H9 (cell line): Measurements from ENCODE around the gene ANKHD1. TPM values are rescaled to one million over a fixed set of nuclear protein-coding genes. Genes with fewer than 3 reads are reported as not detected.

ENCODE experiments used
- DNase-seq: peaks from one replicate; pipeline ENCODE4 v3.0.0-alpha.2; 2017
- H2AFZ ChIP-seq: one replicate; pipeline ENCODE4 v1.6.1; 2013; ENCODE audit warnings: mild to moderate bottlenecking, low read length, control low read depth, moderate library complexity
- H2AK5ac ChIP-seq: 2 replicates; pipeline ENCODE4 v1.6.1; 2013; ENCODE audit warnings: low read length, control low read depth, mixed read lengths; ENCODE audit not compliant: insufficient read length
- H2BK120ac ChIP-seq: one replicate; pipeline ENCODE4 v1.6.1; 2013; ENCODE audit warnings: low read depth, mild to moderate bottlenecking, low read length, control low read depth, inconsistent platforms; ENCODE audit not compliant: poor library complexity, severe bottlenecking
- H2BK12ac ChIP-seq: 2 replicates; pipeline ENCODE4 v1.6.1; 2013; ENCODE audit warnings: low read length, control low read depth, mixed read lengths, low read depth; ENCODE audit not compliant: insufficient read length
- H2BK15ac ChIP-seq: 2 replicates; pipeline ENCODE4 v1.6.1; 2013; ENCODE audit warnings: low read depth, low read length, control low read depth
- H2BK20ac ChIP-seq: one replicate; pipeline ENCODE4 v1.6.1; 2013; ENCODE audit warnings: low read depth, mild to moderate bottlenecking, low read length, control low read depth, inconsistent platforms; ENCODE audit not compliant: poor library complexity, severe bottlenecking
- H2BK5ac ChIP-seq: 2 replicates; pipeline ENCODE4 v1.6.1; 2013; ENCODE audit warnings: low read length, control low read depth, mixed read lengths; ENCODE audit not compliant: insufficient read length
- H3K14ac ChIP-seq: 2 replicates; pipeline ENCODE4 v1.6.1; 2013; ENCODE audit warnings: low read length, control low read depth; ENCODE audit not compliant: insufficient read depth
- H3K18ac ChIP-seq: 2 replicates; pipeline ENCODE4 v1.6.1; 2013; ENCODE audit warnings: low read depth, mild to moderate bottlenecking, mixed read lengths, low read length, control low read depth; ENCODE audit not compliant: insufficient read length
- H3K23ac ChIP-seq: 2 replicates; pipeline ENCODE4 v1.6.1; 2013; ENCODE audit warnings: low read length, control low read depth, mixed read lengths, low read depth; ENCODE audit not compliant: insufficient read length
- H3K23me2 ChIP-seq: 2 replicates; pipeline ENCODE4 v1.6.1; 2013; ENCODE audit warnings: low read depth, mild to moderate bottlenecking, mixed read lengths, low read length, control low read depth; ENCODE audit not compliant: insufficient read length, poor library complexity, severe bottlenecking
- H3K27ac ChIP-seq: 2 replicates; pipeline ENCODE4 v1.5.1; 2013; ENCODE audit warnings: low read length, control low read depth, mixed read lengths, low read depth; ENCODE audit not compliant: insufficient read length
- H3K27me3 ChIP-seq: 2 replicates; pipeline ENCODE4 v1.6.1; 2013; ENCODE audit warnings: low read length, control low read depth, inconsistent platforms; ENCODE audit not compliant: insufficient read depth
- H3K4ac ChIP-seq: 2 replicates; pipeline ENCODE4 v1.6.1; 2013; ENCODE audit warnings: low read depth, mild to moderate bottlenecking, control low read depth, inconsistent platforms, low read length, moderate library complexity
- H3K4me1 ChIP-seq: 2 replicates; pipeline ENCODE4 v1.6.1; 2013; ENCODE audit warnings: low read length, control low read depth, inconsistent platforms; ENCODE audit not compliant: insufficient read depth
- H3K4me2 ChIP-seq: 2 replicates; pipeline ENCODE4 v1.6.1; 2013; ENCODE audit warnings: low read length, control low read depth, mixed read lengths; ENCODE audit not compliant: insufficient read length, insufficient read depth
- H3K56ac ChIP-seq: 2 replicates; pipeline ENCODE4 v1.6.1; 2013; ENCODE audit warnings: low read depth, mild to moderate bottlenecking, mixed read lengths, low read length, control low read depth; ENCODE audit not compliant: insufficient read length
- H3K79me1 ChIP-seq: 2 replicates; pipeline ENCODE4 v1.6.1; 2013; ENCODE audit warnings: low read depth, mild to moderate bottlenecking, moderate library complexity, low read length, control low read depth, inconsistent platforms; ENCODE audit not compliant: insufficient read depth, poor library complexity, severe bottlenecking
- H3K79me2 ChIP-seq: 2 replicates; pipeline ENCODE4 v1.6.1; 2013; ENCODE audit warnings: low read length, control low read depth, inconsistent platforms; ENCODE audit not compliant: insufficient read depth
- H3K9ac ChIP-seq: 2 replicates; pipeline ENCODE4 v1.6.1; 2013; ENCODE audit warnings: low read length, control low read depth, mixed read lengths; ENCODE audit not compliant: insufficient read length; ENCODE audit errors: extremely low read depth
- H3K9me3 ChIP-seq: one replicate; pipeline ENCODE4 v1.6.1; 2013; ENCODE audit warnings: low read depth, low read length, inconsistent platforms; ENCODE audit not compliant: control insufficient read depth
- H3T11ph ChIP-seq: one replicate; pipeline ENCODE4 v1.6.1; 2013; ENCODE audit warnings: mild to moderate bottlenecking, low read length, control low read depth, inconsistent platforms
- H4K20me1 ChIP-seq: one replicate; pipeline ENCODE4 v1.6.1; 2013; ENCODE audit not compliant: control insufficient read depth, insufficient read length, insufficient read depth
- H4K5ac ChIP-seq: 2 replicates; pipeline ENCODE4 v1.6.1; 2013; ENCODE audit warnings: low read depth, mild to moderate bottlenecking, mixed read lengths, low read length, control low read depth; ENCODE audit not compliant: insufficient read length
- H4K8ac ChIP-seq: replicated peaks from 2 replicates; pipeline ENCODE4 v1.6.1; 2013; ENCODE audit warnings: low read length, control low read depth, mixed read lengths, low read depth; ENCODE audit not compliant: insufficient read length
- H4K91ac ChIP-seq: 2 replicates; pipeline ENCODE4 v1.6.1; 2013; ENCODE audit warnings: low read depth, mild to moderate bottlenecking, moderate library complexity, mixed read lengths, low read length, control low read depth; ENCODE audit not compliant: insufficient read length
- H3K27ac Mint-ChIP-seq, 3 experiments: 2 replicates in 2 of 3; 3 replicates in 1 of 3; pipeline ENCODE4 v1.8.0; 2020 to 2021; ENCODE audit warnings: mixed read lengths in 3 of 3, mild to moderate bottlenecking in 1 of 3, moderate library complexity in 1 of 3
- H3K27me3 Mint-ChIP-seq: 2 replicates; pipeline ENCODE4 v1.8.0; 2021; ENCODE audit warnings: low read depth, mild to moderate bottlenecking, moderate library complexity, mixed read lengths
- H3K36me3 Mint-ChIP-seq, 3 experiments: 2 replicates in 2 of 3; 3 replicates in 1 of 3; pipeline ENCODE4 v1.8.0; 2020 to 2021; ENCODE audit warnings: low read depth in 3 of 3, mixed read lengths in 3 of 3; ENCODE audit not compliant: insufficient read depth in 1 of 3
- H3K4me1 Mint-ChIP-seq, 2 experiments: 2 replicates each; pipeline ENCODE4 v1.8.0; 2020; ENCODE audit warnings: mixed read lengths in 2 of 2
- H3K4me3 Mint-ChIP-seq, 2 experiments: 2 replicates in 1 of 2; 3 replicates in 1 of 2; pipeline ENCODE4 v1.8.0; 2020 to 2021; ENCODE audit warnings: mild to moderate bottlenecking in 2 of 2, mixed read lengths in 2 of 2, moderate library complexity in 1 of 2
- H3K9me3 Mint-ChIP-seq, 2 experiments: 2 replicates in 1 of 2; 3 replicates in 1 of 2; pipeline ENCODE4 v1.8.0; 2020; ENCODE audit warnings: mild to moderate bottlenecking in 2 of 2, mixed read lengths in 2 of 2, moderate library complexity in 1 of 2
- WGBS: extraction: QIAGEN DNeasy Blood & Tissue Kit; methylation state at CpG from one replicate; pipeline ENCODE4 v1.1.7; 2013; ENCODE audit warnings: missing lambda C conversion rate, low lambda C conversion rate, mixed read lengths; ENCODE audit not compliant: insufficient read length; ENCODE audit errors: extremely low coverage; 5-methylcytosine and 5-hydroxymethylcytosine counted together
- total RNA-seq: library from RNA; stranded (reverse); gene quantifications from 2 replicates; pipeline ENCODE4 v1.2.1, GENCODE V29; 2021
- TF ChIP-seq, protein P1 (sequence below): fragments of 200-600 bp; sonication (generic); conservative IDR thresholded peaks from 3 replicates; pipeline ENCODE4 v1.8.0; 2021; ENCODE audit warnings: antibody characterized with exemption, mild to moderate bottlenecking

The ANKHD1 gene
- total RNA-seq, 1 experiment from 2014 or later, result 105 TPM

DNA sequence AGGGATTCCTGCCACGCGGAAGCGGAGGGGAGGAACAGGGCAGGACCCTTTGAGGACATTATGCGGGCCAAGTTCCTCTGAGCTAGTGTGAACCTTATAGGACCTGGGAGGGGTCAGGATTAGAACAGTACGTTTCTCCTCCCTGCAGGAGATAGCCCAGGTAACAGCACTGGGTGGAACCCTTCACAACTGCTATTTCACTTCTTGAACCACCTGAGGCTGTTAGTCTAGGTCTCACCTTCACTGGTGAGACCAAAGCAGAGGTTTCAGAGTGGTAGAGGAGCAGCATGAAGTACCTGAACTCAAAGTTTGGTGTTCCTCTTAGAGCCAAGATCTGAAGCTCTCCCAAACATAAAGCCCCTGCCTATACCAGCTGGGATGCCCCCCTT is 146.7 kb downstream of the ANKHD1 start:
- H4K20me1 ChIP-seq, result no peaks in the 10 kb centered on the region
- no CpG with 5 or more reads among the region's 5 CpGs for WGBS

More for the DNA sequence above, 146.7 kb downstream of the ANKHD1 start:
- Histone ChIP-seq H2AFZ (no peak overlapping the region), H4K91ac (no peak overlapping the region), H3K9me3 (no peaks in the 10 kb centered on the region), H3K56ac (no peak overlapping the region), H3K27me3 (no peaks in the 10 kb centered on the region), H3K14ac (peak overlapping the region; percentile 51), H2BK120ac (no peak overlapping the region), H4K5ac (no peak overlapping the region), H3K4me1 (0 out of 2 replicates have a peak, but pooled peaks cover 7% of the 10 kb centered on the region), H4K8ac (no peak overlapping the region), H2BK5ac (no peak overlapping the region), H3K23me2 (peaks cover 7% of the 10 kb centered on the region), H3K4me2 (peak overlapping the region; percentile 81), H3K27ac (peak overlapping the region; percentile 10), H2BK15ac (no peak overlapping the region), H2AK5ac (no peak overlapping the region), H3T11ph (no peak overlapping the region), H2BK12ac (no peak overlapping the region), H2BK20ac (no peak overlapping the region), H3K79me1 (no peaks in the 10 kb centered on the region), H3K9ac (peak overlapping the region; percentile 17), H3K79me2 (no peaks in the 10 kb centered on the region), H3K18ac (peak overlapping the region; percentile 65), H3K23ac (no peak overlapping the region), H3K4ac (no peak overlapping the region)
- Mint-ChIP-seq H3K27me3 (no peaks in the 10 kb centered on the region), H3K9me3 (no peaks in the 10 kb centered on the region), H3K4me3 (peak overlapping the region; percentile 73 to 79), H3K36me3 (peaks cover 18 to 67% (median 43%) of the 10 kb centered on the region in 3 experiments; a peak in 6 of 7 replicates), H3K4me1 (peaks cover 23 to 26% of the 10 kb centered on the region in 2 experiments), H3K27ac (peak overlapping the region; percentile 95 to 99 (median 99); a peak in 6 of 7 replicates)
- TF ChIP-seq, protein P1, sequence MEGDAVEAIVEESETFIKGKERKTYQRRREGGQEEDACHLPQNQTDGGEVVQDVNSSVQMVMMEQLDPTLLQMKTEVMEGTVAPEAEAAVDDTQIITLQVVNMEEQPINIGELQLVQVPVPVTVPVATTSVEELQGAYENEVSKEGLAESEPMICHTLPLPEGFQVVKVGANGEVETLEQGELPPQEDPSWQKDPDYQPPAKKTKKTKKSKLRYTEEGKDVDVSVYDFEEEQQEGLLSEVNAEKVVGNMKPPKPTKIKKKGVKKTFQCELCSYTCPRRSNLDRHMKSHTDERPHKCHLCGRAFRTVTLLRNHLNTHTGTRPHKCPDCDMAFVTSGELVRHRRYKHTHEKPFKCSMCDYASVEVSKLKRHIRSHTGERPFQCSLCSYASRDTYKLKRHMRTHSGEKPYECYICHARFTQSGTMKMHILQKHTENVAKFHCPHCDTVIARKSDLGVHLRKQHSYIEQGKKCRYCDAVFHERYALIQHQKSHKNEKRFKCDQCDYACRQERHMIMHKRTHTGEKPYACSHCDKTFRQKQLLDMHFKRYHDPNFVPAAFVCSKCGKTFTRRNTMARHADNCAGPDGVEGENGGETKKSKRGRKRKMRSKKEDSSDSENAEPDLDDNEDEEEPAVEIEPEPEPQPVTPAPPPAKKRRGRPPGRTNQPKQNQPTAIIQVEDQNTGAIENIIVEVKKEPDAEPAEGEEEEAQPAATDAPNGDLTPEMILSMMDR, result no peak
- no peak for DNase-seq
